Muscle of back (tissue), 11 donors: Measurements from ENCODE around the gene HADHA. TPM values are rescaled to one million over a fixed set of nuclear protein-coding genes. Genes with fewer than 3 reads are reported as not detected.

Source experiments
- DNase-seq, 3 donors: peaks; one replicate each; pipeline versions ENCODE4 v3.0.0 to v3.0.0-alpha.2; 2013
- polyA plus RNA-seq, 10 donors: library from polyadenylated mRNA; unstranded; fragments of 120-200 nt; gene quantifications; one replicate each; pipeline ENCODE4 v1.2.1, GENCODE V29; 2013; ENCODE audit not compliant: insufficient read length in 10 of 10

HADHA gene
- polyA plus RNA-seq, 10 donors = 176 to 240 (median 200) TPM

GRCh38 chr2:26195040-26195984 is 49.1 kb downstream of the HADHA start:
- DNase-seq = no peak

- no peak for DNase-seq
Measured at GRCh38 chr2:26193578-26194231, 50.7 kb downstream of the HADHA start.

- no peak for DNase-seq
Measured at GRCh38 chr2:26191316-26192159, 52.9 kb downstream of the HADHA start.

- DNase-seq = no peak
Measured at GRCh38 chr2:26190369-26190768, 54.1 kb downstream of the HADHA start.

- no peak for DNase-seq
Measured at GRCh38 chr2:26189751-26190150, 54.7 kb downstream of the HADHA start.

GRCh38 chr2:26189123-26189522 is 55.3 kb downstream of the HADHA start:
- DNase-seq = no peak

GRCh38 chr2:26187537-26188104 is 56.8 kb downstream of the HADHA start:
- no peak for DNase-seq

GRCh38 chr2:26187114-26187513 is 57.3 kb downstream of the HADHA start:
- DNase-seq = no peak

GRCh38 chr2:26185954-26186770 is 58.3 kb downstream of the HADHA start:
- DNase-seq = no peak

- DNase-seq = no peak
Measured at GRCh38 chr2:26185304-26185928, 59.0 kb downstream of the HADHA start.

- DNase-seq = peak; percentile 83 to 97 (median 95)
Measured at GRCh38 chr2:26184555-26185303, 59.7 kb downstream of the HADHA start.

GRCh38 chr2:26184121-26184520 is 60.3 kb downstream of the HADHA start:
- DNase-seq = no peak

GRCh38 chr2:26182887-26183630 is 61.4 kb downstream of the HADHA start:
- DNase-seq = no peak

- no peak for DNase-seq
Measured at GRCh38 chr2:26182441-26182840, 62.0 kb downstream of the HADHA start.

GRCh38 chr2:26179446-26179913 is 65.0 kb downstream of the HADHA start:
- peak in 1 of 3 donors; percentile 33 for DNase-seq

- peak in 1 of 3 donors; percentile 75 for DNase-seq
Measured at GRCh38 chr2:26178746-26179436, 65.5 kb downstream of the HADHA start.

- no peak for DNase-seq
Measured at GRCh38 chr2:26178246-26178645, 66.2 kb downstream of the HADHA start.

GRCh38 chr2:26177122-26177521 is 67.3 kb downstream of the HADHA start:
- DNase-seq = no peak
